Common myeloid progenitor, CD34-positive (primary cell): ENCODE data around the gene TARBP1.

Experiments used
- CTCF ChIA-PET: fragments of 350-600 bp; sonication (Branson Sonifier 250); formaldehyde crosslinking; loops from one replicate; lab custom pipeline; 2021; ENCODE audit warnings: antibody characterized with exemption; lab: Charles Lee
- POLR2A ChIA-PET: fragments of 350-600 bp; sonication (Branson Sonifier 250); formaldehyde crosslinking; loops from one replicate; lab custom pipeline; 2021; ENCODE audit warnings: antibody characterized with exemption; lab: Charles Lee
- DNase-seq, 3 donors: peaks; one replicate each; pipeline versions ENCODE4 v3.0.0 to v3.0.0-alpha.2; 2013
- H3K27ac ChIP-seq, 2 experiments: 1 replicate in 1 of 2; 2 replicates in 1 of 2; pipeline ENCODE4 v1.7.0; 2013; ENCODE audit warnings: inconsistent platforms in 2 of 2, low read length in 2 of 2, mild to moderate bottlenecking in 2 of 2, low read depth in 1 of 2, moderate library complexity in 1 of 2; ENCODE audit not compliant: severe bottlenecking in 2 of 2, insufficient read depth in 1 of 2, poor library complexity in 1 of 2
- H3K27me3 ChIP-seq, 5 experiments: replicated peaks in 2 of 5; 1 replicate in 3 of 5; 2 replicates in 2 of 5; pipeline versions ENCODE4 v1.6.1 to v1.7.0; 2013; ENCODE audit warnings: low read length in 4 of 5, mild to moderate bottlenecking in 2 of 5, moderate library complexity in 2 of 5, inconsistent platforms in 1 of 5; ENCODE audit not compliant: insufficient read depth in 5 of 5, control insufficient read depth in 4 of 5
- H3K36me3 ChIP-seq, 4 experiments: 1 replicate in 2 of 4; 2 replicates in 2 of 4; pipeline versions ENCODE4 v1.6.1 to v1.7.0; 2013; ENCODE audit warnings: low read length in 3 of 4, control low read depth in 1 of 4, mild to moderate bottlenecking in 1 of 4; ENCODE audit not compliant: control insufficient read depth in 4 of 4, insufficient read depth in 4 of 4
- H3K4me1 ChIP-seq, 4 experiments: 1 replicate in 3 of 4; 2 replicates in 1 of 4; pipeline versions ENCODE4 v1.6.1 to v1.7.1; 2013; ENCODE audit warnings: low read length in 3 of 4, mild to moderate bottlenecking in 3 of 4, control low read depth in 1 of 4, inconsistent platforms in 1 of 4, moderate library complexity in 1 of 4; ENCODE audit not compliant: control insufficient read depth in 4 of 4, insufficient read depth in 4 of 4; ENCODE audit errors: control extremely low read depth in 1 of 4
- H3K4me3 ChIP-seq, 7 experiments: 1 replicate in 4 of 7; 2 replicates in 3 of 7; pipeline versions ENCODE4 v1.5.1 to v1.7.0; 2013; ENCODE audit warnings: mild to moderate bottlenecking in 7 of 7, low read length in 6 of 7, moderate library complexity in 6 of 7, inconsistent platforms in 2 of 7, low read depth in 2 of 7, control low read depth in 1 of 7; ENCODE audit not compliant: insufficient read depth in 4 of 7, control insufficient read depth in 1 of 7; ENCODE audit errors: extremely low read depth in 1 of 7
- H3K9me3 ChIP-seq, 5 experiments: 1 replicate in 4 of 5; 2 replicates in 1 of 5; pipeline versions ENCODE4 v1.6.1 to v1.7.1; 2013; ENCODE audit warnings: low read length in 4 of 5, mild to moderate bottlenecking in 2 of 5, inconsistent platforms in 1 of 5, low read depth in 1 of 5, moderate library complexity in 1 of 5; ENCODE audit not compliant: control insufficient read depth in 4 of 5, insufficient read depth in 2 of 5; ENCODE audit errors: control extremely low read depth in 1 of 5
- WGBS: methylation state at CpG from one replicate; pipeline ENCODE4 v1.1.5; 2013; ENCODE audit not compliant: insufficient coverage; 5-methylcytosine and 5-hydroxymethylcytosine counted together

The TARBP1 gene

GRCh38 chr1:234437423-234438171 is 41.4 kb downstream of the TARBP1 start:
- H3K4me3 ChIP-seq = no peak overlapping the region
- H3K4me1 ChIP-seq = no peaks in the 10 kb centered on the region
- H3K36me3 ChIP-seq = peaks cover 29 to 80% (median 61%) of the 10 kb centered on the region in 4 experiments
- H3K27ac ChIP-seq = no peak overlapping the region
- no peak for DNase-seq
- H3K27me3 ChIP-seq = no peaks in the 10 kb centered on the region
- H3K9me3 ChIP-seq = peaks cover 5 to 20% (median 13%) of the 10 kb centered on the region in 5 experiments
- POLR2A ChIA-PET = no interaction called here
- CTCF ChIA-PET = interaction anchor here (1.0 to 1.3 kb wide), 3 partner anchors 22 to 129 kb away, joined by 3 to 4 read pairs (median 3); no protein-coding TSS in a partner anchor
- WGBS = 98% methylated on average over 4 of the region's 6 CpGs

GRCh38 chr1:234435620-234436019 is 43.4 kb downstream of the TARBP1 start:
- WGBS = 82% methylated on average over 6 of the region's 8 CpGs
- H3K9me3 ChIP-seq = peaks cover 0 to 14% (median 7%) of the 10 kb centered on the region in 5 experiments
- H3K27ac ChIP-seq = no peak overlapping the region
- ChIA-PET CTCF (interaction anchor here (2.4 kb wide), 1 partner anchor 14 kb away, joined by 8 read pairs; no protein-coding TSS in a partner anchor), POLR2A (no interaction called here)
- H3K4me1 ChIP-seq = no peaks in the 10 kb centered on the region
- H3K27me3 ChIP-seq = no peaks in the 10 kb centered on the region
- no peak overlapping the region for H3K4me3 ChIP-seq
- H3K36me3 ChIP-seq = peaks cover 23 to 74% (median 54%) of the 10 kb centered on the region in 4 experiments
- no peak for DNase-seq

DNA sequence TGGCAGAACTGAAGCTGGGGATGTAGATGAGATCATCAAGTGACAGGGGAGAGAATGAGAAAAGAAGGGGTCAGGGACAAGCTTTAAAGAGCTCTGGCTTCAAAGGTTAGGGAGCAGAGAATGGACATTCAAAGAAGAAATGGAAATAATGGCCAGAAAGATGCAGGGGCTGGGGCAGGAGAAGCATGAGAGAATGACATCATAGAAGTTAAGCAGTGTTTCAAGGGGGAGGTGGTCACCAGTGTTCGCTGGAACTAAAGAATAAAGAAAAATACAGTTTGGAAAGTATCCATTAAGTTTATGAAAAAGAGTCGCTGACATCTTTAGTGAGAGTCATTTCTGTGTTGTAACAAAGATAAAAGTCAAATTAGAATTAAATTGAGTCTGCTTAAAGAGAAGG is 44.3 kb downstream of the TARBP1 start:
- Histone ChIP-seq H3K4me1 (peaks cover 0 to 2% (median 0%) of the 10 kb centered on the region in 4 experiments), H3K9me3 (peaks cover 0 to 5% (median 4%) of the 10 kb centered on the region in 5 experiments), H3K27ac (no peak overlapping the region), H3K27me3 (no peaks in the 10 kb centered on the region), H3K36me3 (peaks cover 17 to 74% (median 54%) of the 10 kb centered on the region in 4 experiments), H3K4me3 (no peak overlapping the region)
- POLR2A ChIA-PET = no interaction called here
- no peak for DNase-seq
- CTCF ChIA-PET = interaction anchor here (2.4 kb wide), 1 partner anchor 13 kb away, joined by 8 read pairs; no protein-coding TSS in a partner anchor
- 92% methylated on average over 2 of the region's 2 CpGs for WGBS

GRCh38 chr1:234433563-234434285 is 45.3 kb downstream of the TARBP1 start:
- DNase-seq = peak; percentile 2 to 66 (median 54)
- Histone ChIP-seq H3K9me3 (peaks cover 0 to 3% (median 0%) of the 10 kb centered on the region in 5 experiments), H3K4me1 (peaks cover 0 to 5% (median 0%) of the 10 kb centered on the region in 4 experiments), H3K27me3 (no peaks in the 10 kb centered on the region), H3K4me3 (no peak overlapping the region), H3K27ac (no peak overlapping the region), H3K36me3 (peaks cover 12 to 76% (median 55%) of the 10 kb centered on the region in 4 experiments)
- POLR2A ChIA-PET = interaction anchor here (0.7 kb wide), 1 partner anchor 546 kb away, joined by 3 read pairs; no protein-coding TSS in a partner anchor
- CTCF ChIA-PET = interaction anchor here (1.0 kb wide), 1 partner anchor 12 kb away, joined by 4 read pairs; no protein-coding TSS in a partner anchor
- WGBS = 40% methylated on average over 1 of the region's 1 CpG

- Histone ChIP-seq H3K27me3 (no peaks in the 10 kb centered on the region), H3K9me3 (no peaks in the 10 kb centered on the region), H3K4me1 (peaks cover 0 to 5% (median 0%) of the 10 kb centered on the region in 4 experiments), H3K36me3 (peaks cover 21 to 80% (median 49%) of the 10 kb centered on the region in 4 experiments), H3K27ac (no peak overlapping the region), H3K4me3 (no peak overlapping the region)
- CTCF ChIA-PET = interaction anchor here (1.6 kb wide), 1 partner anchor 35 kb away, joined by 3 read pairs; no protein-coding TSS in a partner anchor
- no CpG with 5 or more reads among the region's 4 CpGs for WGBS
- no peak for DNase-seq
- POLR2A ChIA-PET = interaction anchor here (0.6 kb wide), 1 partner anchor 1841 kb away, joined by 7 read pairs; no protein-coding TSS in a partner anchor
Observed at GRCh38 chr1:234431255-234431654, 47.7 kb downstream of the TARBP1 start.

DNA sequence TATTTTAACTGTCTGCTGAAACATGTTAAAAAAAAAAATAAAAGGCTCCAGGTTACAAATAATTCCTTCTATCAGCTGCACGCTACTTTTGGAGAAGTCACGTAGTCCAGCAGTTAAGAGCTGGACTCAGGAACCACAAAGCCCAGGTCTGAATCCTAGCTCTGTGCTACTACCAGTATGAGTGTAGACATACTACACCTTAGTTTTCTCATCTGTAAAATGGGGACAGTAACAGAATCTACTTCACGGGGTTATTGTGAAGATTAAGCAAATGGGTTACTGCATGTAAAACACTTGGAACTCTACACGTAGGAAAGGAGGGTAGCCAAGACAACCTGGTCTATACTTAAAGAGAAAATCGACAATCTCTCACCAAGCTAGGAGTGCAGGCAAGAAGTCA is 48.3 kb downstream of the TARBP1 start:
- peaks cover 21 to 82% (median 52%) of the 10 kb centered on the region in 4 experiments for H3K36me3 ChIP-seq
- CTCF ChIA-PET = interaction anchor here (1.0 to 1.6 kb wide), 2 partner anchors 35 to 44 kb away, joined by 3 read pairs; no protein-coding TSS in a partner anchor
- POLR2A ChIA-PET = interaction anchor here (0.6 kb wide), 1 partner anchor 1842 kb away, joined by 7 read pairs; no protein-coding TSS in a partner anchor
- H3K4me3 ChIP-seq = no peak overlapping the region
- no peaks in the 10 kb centered on the region for H3K27me3 ChIP-seq
- WGBS = 100% methylated on average over 5 of the region's 5 CpGs
- DNase-seq = no peak
- H3K4me1 ChIP-seq = peaks cover 0 to 5% (median 0%) of the 10 kb centered on the region in 4 experiments
- no peaks in the 10 kb centered on the region for H3K9me3 ChIP-seq
- no peak overlapping the region for H3K27ac ChIP-seq
